HepG2 (cell line): ENCODE measurements around the gene NUP85. TPM values are rescaled to one million over a fixed set of nuclear protein-coding genes. Genes with fewer than 3 reads are reported as not detected.

Experiments
- BATF2 ChIP-seq: sonication (generic); formaldehyde crosslinking; IDR thresholded peaks from 2 replicates; pipeline ENCODE4 v1.8.0; 2022; ENCODE audit warnings: mild to moderate bottlenecking, missing genetic modification reagents, moderate library complexity
- ELF1 ChIP-seq: sonication (generic); formaldehyde crosslinking; IDR thresholded peaks from 2 replicates; pipeline ENCODE4 v1.4.0; 2020; ENCODE audit warnings: missing genetic modification reagents
- FOXA3 ChIP-seq: IDR thresholded peaks from 2 replicates; pipeline ENCODE4 v1.6.1; 2016; ENCODE audit warnings: missing genetic modification reagents, missing compliant biosample characterization
- FOXJ3 ChIP-seq: sonication (generic); formaldehyde crosslinking; IDR thresholded peaks from 2 replicates; pipeline ENCODE4 v1.4.0; 2020; ENCODE audit warnings: missing genetic modification reagents, mild to moderate bottlenecking, borderline replicate concordance
- IKZF1 ChIP-seq: fragments of 450-650 bp; IDR thresholded peaks from 2 replicates; pipeline ENCODE4 v1.7.1; 2016
- MAZ ChIP-seq, 2 experiments: sonication (generic) in 1 of 2; formaldehyde crosslinking in 1 of 2; IDR thresholded peaks; 2 replicates each; pipeline versions ENCODE4 v1.5.0 to v1.6.1; 2012 to 2020; ENCODE audit warnings: low read depth in 2 of 2, mild to moderate bottlenecking in 2 of 2, borderline replicate concordance in 1 of 2, improper control_type of control experiment in 1 of 2, low read length in 1 of 2, missing genetic modification reagents in 1 of 2, moderate library complexity in 1 of 2
- NFKBIZ ChIP-seq: IDR thresholded peaks from 2 replicates; pipeline ENCODE4 v1.6.1; 2018; ENCODE audit warnings: missing genetic modification reagents, missing compliant biosample characterization
- NPAS2 ChIP-seq: sonication (generic); formaldehyde crosslinking; IDR thresholded peaks from 2 replicates; pipeline ENCODE4 v1.8.0; 2022; ENCODE audit warnings: mild to moderate bottlenecking, missing genetic modification reagents, borderline replicate concordance
- PATZ1 ChIP-seq: sonication (generic); formaldehyde crosslinking; IDR thresholded peaks from 2 replicates; pipeline ENCODE4 v1.4.0; 2020; ENCODE audit warnings: missing genetic modification reagents
- RAD51 ChIP-seq: fragments of 450-650 bp; IDR thresholded peaks from 2 replicates; pipeline ENCODE4 v1.6.1; 2016; ENCODE audit warnings: borderline replicate concordance
- SNAPC5 ChIP-seq: sonication (generic); formaldehyde crosslinking; IDR thresholded peaks from 2 replicates; pipeline ENCODE4 v1.8.1; 2023; ENCODE audit warnings: mild to moderate bottlenecking, missing genetic modification reagents, borderline replicate concordance
- TOE1 ChIP-seq: sonication (generic); formaldehyde crosslinking; IDR thresholded peaks from 2 replicates; pipeline ENCODE4 v1.4.0; 2020; ENCODE audit warnings: mild to moderate bottlenecking, missing genetic modification reagents
- ZMYM4 ChIP-seq: sonication (generic); formaldehyde crosslinking; IDR thresholded peaks from 2 replicates; pipeline ENCODE4 v1.8.1; 2023; ENCODE audit warnings: mild to moderate bottlenecking, missing genetic modification reagents
- ZNF253 ChIP-seq: sonication (generic); formaldehyde crosslinking; IDR thresholded peaks from 2 replicates; pipeline ENCODE4 v1.8.0; 2022; ENCODE audit warnings: mild to moderate bottlenecking, missing genetic modification reagents, borderline replicate concordance
- ZNF430 ChIP-seq: sonication (generic); formaldehyde crosslinking; IDR thresholded peaks from 2 replicates; pipeline ENCODE4 v1.9.0; 2021; ENCODE audit warnings: mild to moderate bottlenecking, missing genetic modification reagents
- ZNF597 ChIP-seq: sonication (generic); formaldehyde crosslinking; IDR thresholded peaks from 2 replicates; pipeline ENCODE4 v1.5.0; 2020; ENCODE audit warnings: missing genetic modification reagents
- ZNF607 ChIP-seq: sonication (generic); formaldehyde crosslinking; IDR thresholded peaks from 2 replicates; pipeline ENCODE4 v1.5.1; 2020; ENCODE audit warnings: missing genetic modification reagents, mild to moderate bottlenecking, borderline replicate concordance
- ZNF644 ChIP-seq: IDR thresholded peaks from 2 replicates; pipeline ENCODE4 v1.6.1; 2016; ENCODE audit warnings: low read depth
- ZNF660 ChIP-seq: sonication (generic); formaldehyde crosslinking; IDR thresholded peaks from 2 replicates; pipeline ENCODE4 v1.5.1; 2020; ENCODE audit warnings: mild to moderate bottlenecking, low read depth, missing genetic modification reagents, borderline replicate concordance
- ZNF672 ChIP-seq: sonication (generic); formaldehyde crosslinking; IDR thresholded peaks from 2 replicates; pipeline ENCODE4 v1.8.1; 2022; ENCODE audit warnings: missing genetic modification reagents
- ZNF792 ChIP-seq: IDR thresholded peaks from 2 replicates; pipeline ENCODE4 v1.6.1; 2016
- ZNF879 ChIP-seq: sonication (generic); formaldehyde crosslinking; IDR thresholded peaks from 2 replicates; pipeline ENCODE4 v1.8.1; 2023; ENCODE audit warnings: missing genetic modification reagents
- polyA plus RNA-seq, 8 experiments: library from polyadenylated mRNA; depleted of rRNA in 3 of 8; stranded (reverse) in 7 of 8; unstranded in 1 of 8; fragments of >200 nt; fragmentation: Illumina TruSeq in 4 of 8; extraction: Trizol in 4 of 8; gene quantifications; 2 replicates each; pipeline versions ENCODE4 v1.2.1 to v1.2.3, GENCODE V29; 2011 to 2016; ENCODE audit warnings: low read depth in 4 of 8, missing spikeins in 1 of 8, mixed read lengths in 1 of 8; ENCODE audit not compliant: insufficient read depth in 1 of 8
- total RNA-seq, 5 experiments: library from RNA; depleted of rRNA; stranded (reverse); fragments of >200 nt; fragmentation: Illumina TruSeq; extraction: Trizol; gene quantifications; 2 replicates each; pipeline ENCODE4 v1.2.3, GENCODE V29; 2016; ENCODE audit warnings: low read depth in 1 of 5
- TF ChIP-seq, protein P1 (sequence below): sonication (generic); formaldehyde crosslinking; IDR thresholded peaks from 2 replicates; pipeline ENCODE4 v1.4.0; 2020; ENCODE audit warnings: missing genetic modification reagents
- TF ChIP-seq, protein P2 (sequence below): sonication (generic); formaldehyde crosslinking; IDR thresholded peaks from 2 replicates; pipeline ENCODE4 v1.5.0; 2020; ENCODE audit warnings: mild to moderate bottlenecking, low read depth, missing genetic modification reagents, borderline replicate concordance

NUP85 gene
- total and polyA plus RNA-seq, 2 of the 13 experiments (the other 11 are each of a cell fraction or from before 2014, with no cell fraction given): 89.1 to 124 TPM

DNA sequence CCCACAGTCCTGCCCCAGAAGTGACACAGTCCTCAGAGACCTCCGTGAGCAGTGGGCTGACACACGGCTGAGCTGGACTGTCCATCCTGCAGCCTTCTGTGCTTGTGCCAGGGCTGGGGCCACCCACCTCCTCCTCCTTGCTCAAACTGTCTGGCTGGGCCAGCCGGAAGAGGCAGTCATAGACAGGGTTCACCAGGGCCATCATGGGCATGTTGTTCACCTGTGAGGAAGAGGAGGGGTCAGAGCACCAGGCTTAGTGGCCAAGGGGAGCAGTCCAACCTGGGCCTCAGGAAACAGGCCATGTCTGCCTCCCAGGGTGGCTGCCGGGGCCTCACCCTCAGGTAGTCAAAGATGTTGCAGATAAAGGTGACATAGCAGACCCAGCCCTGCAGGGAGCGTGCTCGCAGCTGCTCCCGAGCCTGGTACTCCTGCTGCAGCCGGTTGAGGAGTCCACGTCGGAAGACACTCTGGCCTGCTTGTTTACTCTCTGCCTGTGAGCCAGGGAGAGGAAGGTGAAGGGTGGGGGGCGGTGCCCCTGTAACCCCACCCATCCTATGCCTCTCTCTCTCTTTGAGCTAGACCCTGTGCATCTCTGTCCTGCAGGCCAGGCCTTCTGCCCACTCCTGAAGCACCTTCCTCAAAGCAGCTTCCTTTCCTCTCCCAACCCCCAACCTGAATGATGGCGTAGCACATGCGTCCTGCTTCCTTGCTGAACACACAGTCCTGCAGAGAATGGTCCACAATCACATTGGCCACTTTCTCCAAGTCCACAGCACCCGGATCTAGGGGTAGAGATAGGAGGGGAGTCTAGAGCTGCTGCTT lies 62.1 kb downstream of the NUP85 start (continued):
- TF ChIP-seq BATF2 (CRISPR knock-in tag) (no peak), RAD51 (no peak), ZNF644 (no peak), TOE1 (CRISPR knock-in tag) (no peak), NPAS2 (no peak), ZMYM4 (peak; percentile 90), ZNF672 (no peak), SNAPC5 (CRISPR knock-in tag) (peak; percentile 68; the same call in 1 of the 2 replicates), ZNF597 (no peak), FOXJ3 (CRISPR knock-in tag) (no peak; the same call in 1 of the 2 replicates), IKZF1 (no peak), FOXA3 (CRISPR knock-in tag) (peak; percentile 98), ZNF430 (CRISPR knock-in tag) (no peak), NFKBIZ (peak; percentile 60; the same call in 1 of the 2 replicates), ZNF253 (CRISPR knock-in tag) (0 out of 2 replicates have a peak, but pooled peaks have one; percentile 34), PATZ1 (CRISPR knock-in tag) (peak; percentile 92), ELF1 (CRISPR knock-in tag) (peak; percentile 29; the same call in 1 of the 2 replicates), ZNF607 (CRISPR knock-in tag) (no peak), ZNF660 (no peak), ZNF792 (peak; percentile 46; the same call in 1 of the 2 replicates), MAZ (IDR thresholded peaks at IDR 0.05; ENCODE audit: borderline replicate concordance, low read depth, low read length) (no peak), MAZ (CRISPR knock-in tag; IDR thresholded peaks at IDR 0.05; ENCODE audit: low read depth) (no peak; the same call in 1 of the 2 replicates), ZNF879 (CRISPR knock-in tag) (no peak)
- TF ChIP-seq, protein P1, sequence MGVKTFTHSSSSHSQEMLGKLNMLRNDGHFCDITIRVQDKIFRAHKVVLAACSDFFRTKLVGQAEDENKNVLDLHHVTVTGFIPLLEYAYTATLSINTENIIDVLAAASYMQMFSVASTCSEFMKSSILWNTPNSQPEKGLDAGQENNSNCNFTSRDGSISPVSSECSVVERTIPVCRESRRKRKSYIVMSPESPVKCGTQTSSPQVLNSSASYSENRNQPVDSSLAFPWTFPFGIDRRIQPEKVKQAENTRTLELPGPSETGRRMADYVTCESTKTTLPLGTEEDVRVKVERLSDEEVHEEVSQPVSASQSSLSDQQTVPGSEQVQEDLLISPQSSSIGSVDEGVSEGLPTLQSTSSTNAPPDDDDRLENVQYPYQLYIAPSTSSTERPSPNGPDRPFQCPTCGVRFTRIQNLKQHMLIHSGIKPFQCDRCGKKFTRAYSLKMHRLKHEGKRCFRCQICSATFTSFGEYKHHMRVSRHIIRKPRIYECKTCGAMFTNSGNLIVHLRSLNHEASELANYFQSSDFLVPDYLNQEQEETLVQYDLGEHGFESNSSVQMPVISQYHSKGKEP: 0 out of 2 replicates have a peak, but pooled peaks have one; percentile 70
- TF ChIP-seq, protein P2, sequence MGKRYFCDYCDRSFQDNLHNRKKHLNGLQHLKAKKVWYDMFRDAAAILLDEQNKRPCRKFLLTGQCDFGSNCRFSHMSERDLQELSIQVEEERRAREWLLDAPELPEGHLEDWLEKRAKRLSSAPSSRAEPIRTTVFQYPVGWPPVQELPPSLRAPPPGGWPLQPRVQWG (CRISPR knock-in tag): no peak
